Hepatocyte (in vitro differentiated cells): Measurements from ENCODE around the gene COG7.
"Not testable (repeated sequence)": the region's sequence is repeated elsewhere in the genome, so short reads cannot be mapped to it uniquely, and the experiment has no call there.

Experiments
- EZH2 ChIP-seq: fragments of 200-600 bp; sonication (generic); IDR thresholded peaks from 2 replicates; pipeline ENCODE4 v1.6.1; 2016; ENCODE audit warnings: antibody characterized with exemption, mild to moderate bottlenecking, borderline replicate concordance
- EZH2phosphoT487 ChIP-seq: fragments of 200-600 bp; sonication (generic); IDR thresholded peaks from one replicate; pipeline ENCODE4 v1.6.1; 2018; ENCODE audit warnings: antibody characterized with exemption, mild to moderate bottlenecking, low read depth, moderate library complexity; ENCODE audit not compliant: unreplicated experiment, severe bottlenecking
- TF ChIP-seq, protein P1 (sequence below): fragments of 200-600 bp; sonication (generic); IDR thresholded peaks from 2 replicates; pipeline ENCODE4 v1.5.1; 2016; ENCODE audit warnings: antibody characterized with exemption, mild to moderate bottlenecking; ENCODE audit not compliant: poor library complexity

DNA sequence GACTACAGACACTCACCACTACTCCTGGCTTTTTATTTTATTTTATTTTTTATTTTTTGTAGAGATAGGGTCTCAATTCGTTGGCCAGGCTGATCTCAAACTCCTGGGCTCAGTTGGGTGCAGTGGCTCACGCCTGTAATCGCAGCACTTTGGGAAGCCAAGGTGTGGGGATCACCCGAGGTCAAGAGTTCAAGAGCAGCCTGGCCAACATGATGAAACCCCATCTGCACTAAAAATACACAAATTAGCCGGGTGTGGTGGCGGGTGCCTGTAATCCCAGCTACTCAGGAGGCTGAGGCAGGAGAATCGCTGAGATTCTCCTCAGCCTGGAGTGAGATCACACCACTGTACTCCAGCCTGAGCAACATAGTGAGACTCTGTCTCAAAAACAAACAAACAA lies 86.6 kb downstream of the COG7 start:
- TF ChIP-seq, protein P1, sequence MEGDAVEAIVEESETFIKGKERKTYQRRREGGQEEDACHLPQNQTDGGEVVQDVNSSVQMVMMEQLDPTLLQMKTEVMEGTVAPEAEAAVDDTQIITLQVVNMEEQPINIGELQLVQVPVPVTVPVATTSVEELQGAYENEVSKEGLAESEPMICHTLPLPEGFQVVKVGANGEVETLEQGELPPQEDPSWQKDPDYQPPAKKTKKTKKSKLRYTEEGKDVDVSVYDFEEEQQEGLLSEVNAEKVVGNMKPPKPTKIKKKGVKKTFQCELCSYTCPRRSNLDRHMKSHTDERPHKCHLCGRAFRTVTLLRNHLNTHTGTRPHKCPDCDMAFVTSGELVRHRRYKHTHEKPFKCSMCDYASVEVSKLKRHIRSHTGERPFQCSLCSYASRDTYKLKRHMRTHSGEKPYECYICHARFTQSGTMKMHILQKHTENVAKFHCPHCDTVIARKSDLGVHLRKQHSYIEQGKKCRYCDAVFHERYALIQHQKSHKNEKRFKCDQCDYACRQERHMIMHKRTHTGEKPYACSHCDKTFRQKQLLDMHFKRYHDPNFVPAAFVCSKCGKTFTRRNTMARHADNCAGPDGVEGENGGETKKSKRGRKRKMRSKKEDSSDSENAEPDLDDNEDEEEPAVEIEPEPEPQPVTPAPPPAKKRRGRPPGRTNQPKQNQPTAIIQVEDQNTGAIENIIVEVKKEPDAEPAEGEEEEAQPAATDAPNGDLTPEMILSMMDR, result not testable (repeated sequence)
- TF ChIP-seq EZH2, EZH2phosphoT487: not testable (repeated sequence)
